Hippocampal formation (tissue), 2 donors: ENCODE measurements around the gene SULT1C4.
"Not testable (repeated sequence)": the region's sequence is repeated elsewhere in the genome, so short reads cannot be mapped to it uniquely, and the experiment has no call there.

ENCODE experiments used
- DNase-seq, 2 donors: peaks; one replicate each; lab custom pipeline; 2025; lab: John Stamatoyannopoulos, UW

Gene SULT1C4

GRCh38 chr2:108413711-108414095 lies 35.9 kb downstream of the SULT1C4 start:
- no peak for DNase-seq

DNA sequence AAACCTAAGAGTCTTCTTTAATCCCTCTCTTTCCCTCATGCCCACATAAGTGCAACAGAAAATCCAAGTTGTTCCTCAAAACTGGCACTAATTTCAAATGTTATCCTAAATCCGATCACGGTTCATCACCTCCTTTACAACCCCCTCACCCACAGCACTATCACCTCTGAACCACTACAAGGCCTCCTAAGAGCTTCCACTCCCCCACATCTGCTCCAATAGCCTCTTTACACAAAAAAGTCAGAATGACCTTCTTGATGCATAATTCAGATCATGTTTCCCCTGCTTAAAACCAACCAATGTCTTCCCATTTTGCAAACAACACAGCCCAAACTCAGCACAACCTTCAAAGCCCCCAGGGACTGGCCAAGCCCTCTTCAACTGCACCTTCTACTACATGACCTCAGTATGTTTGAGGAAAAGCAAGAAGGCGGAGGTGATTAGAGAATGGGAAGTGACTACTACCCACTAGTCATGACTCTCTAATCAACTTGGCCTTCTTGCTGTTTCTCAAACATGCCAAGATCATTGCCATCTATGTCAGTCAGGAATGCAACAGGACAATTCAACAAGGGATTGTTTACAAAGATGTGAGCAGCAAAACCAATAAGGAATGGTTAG lies 36.6 kb downstream of the SULT1C4 start:
- no peak for DNase-seq

DNA sequence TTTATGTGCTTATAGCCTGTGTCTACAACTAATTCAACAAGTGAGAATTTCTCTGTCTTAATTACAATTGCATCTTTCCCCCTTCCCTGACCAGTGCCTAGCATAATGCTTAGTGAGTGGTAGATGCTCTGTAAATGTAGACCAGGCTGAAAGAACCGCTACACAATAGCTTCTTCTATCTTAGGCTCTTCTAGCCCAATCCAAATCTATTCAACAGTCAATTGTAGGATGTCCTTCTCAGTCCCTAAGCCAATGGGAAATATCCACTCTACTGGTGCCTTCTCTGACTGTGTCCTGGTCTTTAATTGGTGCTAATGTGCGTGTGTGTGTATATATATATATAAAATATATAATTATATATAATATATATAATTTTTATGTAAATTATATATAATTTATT lies 37.2 kb downstream of the SULT1C4 start:
- no peak for DNase-seq

- DNase-seq: no peak
Observed at GRCh38 chr2:108417254-108417653, 39.5 kb downstream of the SULT1C4 start.

DNA sequence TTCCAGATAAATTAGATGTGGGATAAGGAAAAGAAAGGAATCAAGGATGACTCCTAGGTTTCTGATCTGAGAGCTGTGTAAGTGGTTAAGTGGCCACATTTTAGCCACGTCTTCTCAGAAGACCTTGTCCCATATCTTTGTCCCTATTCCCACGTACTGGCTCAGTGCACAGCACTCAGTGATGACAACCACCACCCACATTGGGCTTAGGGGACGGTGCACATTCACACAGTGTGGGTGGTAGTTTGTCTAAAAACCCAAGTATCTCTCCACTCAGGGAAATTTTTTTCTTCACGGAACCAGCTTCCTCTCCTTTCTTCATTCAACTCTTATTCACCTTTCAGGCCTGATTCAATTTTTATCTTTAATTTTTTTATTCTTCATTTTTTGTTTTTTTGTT lies 40.7 kb downstream of the SULT1C4 start:
- no peak for DNase-seq

DNA sequence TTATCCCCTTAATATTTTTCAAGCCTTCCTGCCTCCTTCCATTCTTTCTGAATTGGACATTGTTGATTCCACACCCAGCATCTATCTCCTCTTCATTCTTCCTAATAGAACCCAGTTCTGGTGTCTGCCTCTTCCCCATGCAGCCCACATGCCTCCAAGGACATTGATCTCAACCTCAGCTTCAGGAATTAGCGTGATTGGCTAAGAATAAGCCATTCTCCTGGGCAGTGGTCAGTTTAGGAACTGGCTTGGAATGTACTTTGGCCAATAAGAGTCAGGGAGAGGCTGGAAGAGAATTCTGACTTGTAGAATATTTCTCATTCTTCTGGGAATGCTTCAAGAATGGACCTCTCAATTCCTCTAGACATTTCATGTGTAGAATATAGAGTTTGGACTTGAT lies 45.3 kb downstream of the SULT1C4 start:
- DNase-seq: no peak

- DNase-seq: no peak
Observed at GRCh38 chr2:108423502-108424251, 45.9 kb downstream of the SULT1C4 start.

DNA sequence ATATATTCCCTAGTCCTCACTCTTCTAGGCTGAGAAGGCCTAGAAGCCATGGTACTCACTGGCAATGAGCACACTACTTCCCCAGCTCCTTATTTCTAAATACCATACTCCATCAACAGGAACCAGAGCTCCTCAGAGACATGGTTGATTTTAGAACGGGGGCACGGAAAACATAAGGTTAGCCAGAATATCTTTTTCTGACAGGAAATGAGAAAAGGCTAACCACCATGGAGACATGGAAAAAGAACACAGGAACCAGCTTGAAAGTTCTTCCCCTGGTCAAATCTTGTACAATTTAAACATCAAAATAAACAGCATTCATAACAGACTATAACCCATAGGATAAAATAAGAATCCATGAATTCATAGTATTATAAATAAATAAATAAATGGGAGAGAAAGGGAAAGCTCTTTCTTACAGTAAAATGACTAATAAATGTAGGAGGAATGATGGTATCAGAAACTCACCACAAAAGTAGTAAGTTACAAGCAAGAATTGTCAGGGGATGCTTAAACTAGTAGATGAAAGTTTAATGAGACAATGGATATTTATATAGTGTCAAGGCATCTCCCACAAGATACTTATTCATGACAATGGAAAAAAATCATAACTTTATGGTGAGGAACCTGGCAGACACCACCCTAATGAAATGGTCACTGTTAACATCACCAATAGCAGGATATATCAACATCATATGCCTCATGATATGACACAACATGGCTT lies 50.7 kb downstream of the SULT1C4 start:
- no peak for DNase-seq

DNA sequence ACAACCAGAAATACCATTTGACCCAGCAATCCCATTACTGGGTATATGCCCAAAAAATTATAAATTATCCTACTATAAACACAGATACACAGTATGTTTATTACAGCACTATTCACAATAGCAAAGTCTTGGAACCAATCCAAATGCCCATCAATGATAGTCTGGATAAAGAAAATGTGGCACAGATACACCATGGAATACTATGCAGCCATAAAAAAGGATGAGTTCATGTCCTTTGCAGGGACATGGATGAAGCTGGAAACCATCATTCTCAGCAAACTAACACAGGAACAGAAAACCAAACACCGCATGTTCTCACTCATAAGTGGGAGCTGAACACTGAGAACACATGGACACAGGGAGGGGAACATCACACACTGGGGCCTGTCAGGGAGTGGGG lies 57.8 kb downstream of the SULT1C4 start:
- DNase-seq: not testable (repeated sequence)

- DNase-seq: no peak
Observed at GRCh38 chr2:108436976-108437375, 59.2 kb downstream of the SULT1C4 start.
